T1000 (cell line): ENCODE data around the gene ZNF200.
"Not testable (repeated sequence)": the region's sequence is repeated elsewhere in the genome, so short reads cannot be mapped to it uniquely, and the experiment has no call there.

Source experiments
- DNase-seq: peaks from one replicate; lab custom pipeline; 2025; ENCODE audit warnings: mixed read lengths; lab: John Stamatoyannopoulos, UW

Gene ZNF200

DNA sequence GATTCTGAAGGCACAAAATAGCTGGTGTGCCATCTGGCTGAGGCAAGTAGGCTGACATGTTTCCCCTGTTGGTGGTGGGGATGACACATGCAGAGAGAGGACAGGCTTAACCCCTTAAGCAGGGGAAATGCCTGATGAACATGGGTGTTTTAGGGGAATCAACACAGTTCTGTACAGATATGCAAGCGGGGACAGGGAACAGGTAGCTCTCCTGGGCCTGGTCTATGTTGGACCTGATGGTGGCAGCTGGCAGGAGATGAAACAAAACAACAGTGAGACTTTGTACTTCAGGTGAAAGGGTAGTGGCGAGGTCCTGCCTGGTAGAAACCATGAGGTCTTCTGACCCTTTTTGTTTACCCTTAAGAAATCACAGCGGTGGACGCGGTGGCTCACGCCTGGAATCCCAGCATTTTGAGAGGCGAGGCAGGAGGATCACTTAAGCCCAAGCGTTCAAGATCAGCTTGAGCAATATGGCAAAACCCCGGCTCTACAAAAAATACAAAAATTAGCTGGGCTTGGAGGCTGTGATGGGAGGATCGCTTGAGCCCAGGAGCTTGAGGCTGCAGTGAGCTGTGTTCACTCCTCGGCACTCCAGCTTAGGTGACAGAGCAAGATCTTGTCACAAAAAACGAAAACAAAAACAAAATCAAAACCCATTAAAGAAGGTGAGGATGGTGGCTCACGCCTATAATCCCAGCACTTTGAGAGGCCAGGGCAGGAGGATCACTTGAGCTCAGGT lies 36.5 kb downstream of the ZNF200 start:
- no peak for DNase-seq

- DNase-seq: not testable (repeated sequence)
Measured at GRCh38 chr16:3197694-3198333, 37.1 kb downstream of the ZNF200 start.

DNA sequence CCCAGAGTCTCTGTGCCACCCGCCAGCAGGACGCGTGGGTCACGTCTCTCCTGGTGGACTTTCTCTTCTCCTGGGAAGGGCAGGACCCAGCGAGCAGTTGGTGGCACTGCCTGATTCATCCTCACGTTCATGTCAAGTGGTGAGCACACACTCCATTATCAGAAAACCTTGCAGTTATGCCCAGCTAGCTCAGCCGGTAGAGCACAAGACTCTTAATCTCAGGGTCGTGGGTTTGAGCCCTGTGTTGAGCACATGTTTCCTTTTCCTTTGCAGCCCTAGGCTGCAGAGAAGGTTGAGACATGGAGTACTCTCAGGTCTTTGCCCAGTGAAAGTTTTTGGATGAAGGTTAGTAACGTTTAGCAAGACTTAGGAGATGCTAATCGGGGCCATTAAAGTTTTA lies 39.0 kb downstream of the ZNF200 start:
- no peak for DNase-seq

DNA sequence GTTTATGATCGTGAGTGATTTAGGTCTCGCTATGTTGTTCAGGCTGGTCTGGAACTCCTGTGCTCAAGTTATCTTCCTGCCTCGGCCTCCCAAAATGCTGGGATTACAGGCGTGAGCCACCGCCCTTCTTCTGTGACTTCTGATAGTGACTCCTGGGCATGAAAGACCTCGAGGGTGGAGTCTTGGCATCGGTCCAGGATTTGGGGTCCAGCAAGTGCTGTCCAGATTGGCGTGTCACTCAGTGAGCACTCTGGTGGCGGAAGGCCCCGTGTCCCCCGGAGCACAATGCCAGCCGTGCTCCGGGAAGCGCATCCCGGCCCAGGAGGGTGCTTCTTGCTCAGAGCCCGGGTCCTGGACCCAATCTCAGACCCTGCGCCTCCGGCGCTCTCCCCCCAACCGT lies 40.2 kb downstream of the ZNF200 start:
- DNase-seq: no peak

GRCh38 chr16:3193221-3194212 lies 41.4 kb downstream of the ZNF200 start:
- DNase-seq: no peak

DNA sequence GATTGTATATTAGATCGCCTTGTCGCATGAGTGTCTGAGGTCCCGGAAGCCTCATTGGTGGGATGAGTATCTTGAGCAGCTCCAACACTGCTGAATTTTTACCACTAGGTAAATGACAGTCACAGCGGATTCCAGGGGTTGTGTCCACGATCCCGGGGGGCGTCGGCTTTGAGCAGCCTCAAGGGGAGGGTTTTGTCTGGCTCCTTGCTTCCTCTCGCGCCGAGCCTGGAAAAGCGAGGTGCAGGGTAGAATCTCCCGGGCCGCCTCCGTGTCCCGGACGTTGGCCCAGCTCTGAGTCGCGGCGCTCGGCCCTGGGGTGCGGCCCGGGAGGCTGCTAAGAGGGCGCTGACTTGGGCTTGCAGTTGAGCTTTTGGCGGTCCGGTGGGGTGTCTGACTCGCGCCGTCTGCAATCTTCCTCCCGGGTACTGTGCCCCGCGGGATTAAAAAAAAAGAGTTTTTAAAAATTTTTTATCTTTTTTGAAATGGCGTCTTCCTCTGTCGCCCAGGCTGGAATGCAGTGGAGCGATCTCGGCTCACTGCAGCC lies 42.4 kb downstream of the ZNF200 start:
- no peak for DNase-seq

GRCh38 chr16:3190949-3191353 lies 44.0 kb downstream of the ZNF200 start:
- no peak for DNase-seq

- no peak for DNase-seq
Measured at GRCh38 chr16:3189869-3190268, 45.1 kb downstream of the ZNF200 start.

DNA sequence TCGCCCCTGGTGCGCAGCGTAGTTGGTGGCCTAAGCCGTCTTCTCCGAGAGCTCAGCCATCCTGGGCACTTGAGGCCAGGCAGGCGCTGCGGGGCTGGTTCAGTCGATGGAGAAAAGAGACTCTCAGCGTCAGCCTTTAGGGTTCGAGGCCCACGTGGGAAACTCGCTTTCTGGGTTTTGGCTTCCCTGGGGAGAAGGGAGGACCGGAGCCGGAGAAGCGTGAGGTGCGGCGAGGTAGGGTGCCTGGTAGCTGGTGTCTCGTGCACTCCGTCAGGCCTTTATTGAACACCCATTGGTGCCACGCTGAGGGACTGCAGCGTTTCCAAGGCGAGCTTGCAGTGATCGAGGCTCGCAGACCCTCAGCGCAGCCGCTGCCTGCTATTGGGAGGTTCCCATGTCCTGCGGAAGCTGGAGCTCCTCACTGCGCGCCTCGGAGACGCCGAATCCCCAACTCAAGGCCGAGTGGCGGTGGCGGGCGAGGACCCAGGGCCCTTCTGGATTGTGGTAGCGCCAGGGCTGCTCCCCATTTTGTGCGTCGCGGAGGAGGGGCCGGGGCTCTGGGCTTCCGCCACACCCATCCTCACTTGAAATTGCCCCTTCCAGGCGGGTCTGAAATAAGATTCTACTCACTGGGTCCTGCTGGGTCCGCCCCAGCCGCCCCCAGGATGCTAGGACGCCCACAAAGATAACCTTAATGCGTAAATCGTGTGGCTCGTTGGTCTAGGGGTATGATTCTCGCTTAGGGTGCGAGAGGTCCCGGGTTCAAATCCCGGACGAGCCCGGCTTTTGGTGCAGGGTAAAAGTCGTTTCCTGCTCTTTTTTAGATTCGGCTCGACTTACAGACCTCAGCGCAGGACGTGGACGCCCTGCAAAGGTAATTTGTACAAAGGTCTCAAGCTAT lies 45.8 kb downstream of the ZNF200 start:
- DNase-seq: no peak

- DNase-seq: no peak
Measured at GRCh38 chr16:3188675-3188924, 46.4 kb downstream of the ZNF200 start.

GRCh38 chr16:3187798-3188674 lies 46.9 kb downstream of the ZNF200 start, which contains the start of gene OR1F1:
OR1F1 (plus strand) TSS chr16:3188204.
- no peak for DNase-seq

GRCh38 chr16:3186946-3187690 lies 47.8 kb downstream of the ZNF200 start:
- DNase-seq: no peak

GRCh38 chr16:3183445-3184139 lies 51.4 kb downstream of the ZNF200 start:
- DNase-seq: no peak

- no peak for DNase-seq
Measured at GRCh38 chr16:3182608-3183444, 52.1 kb downstream of the ZNF200 start.

GRCh38 chr16:3182293-3182607 lies 52.7 kb downstream of the ZNF200 start:
- not testable (repeated sequence) for DNase-seq

DNA sequence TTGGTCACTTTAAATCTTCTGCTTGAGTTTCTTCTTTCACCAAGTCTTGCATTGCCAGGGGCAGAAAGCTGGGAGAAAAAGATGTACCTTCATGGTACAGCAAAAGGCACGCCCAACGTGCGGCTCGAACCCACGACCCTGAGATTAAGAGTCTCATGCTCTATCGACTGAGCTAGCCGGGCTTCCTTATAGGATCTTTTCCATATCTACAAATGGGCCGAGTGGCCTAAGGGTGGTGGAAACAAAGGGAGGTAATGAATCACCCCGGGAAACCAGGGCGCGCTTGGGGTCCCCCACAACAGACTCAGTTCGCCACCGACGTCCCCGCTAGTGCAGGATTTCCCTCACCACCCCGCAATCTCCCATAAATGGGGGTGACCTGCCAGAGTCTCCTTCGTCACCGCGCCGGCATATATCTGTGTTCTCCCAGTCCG lies 54.5 kb downstream of the ZNF200 start:
- no peak for DNase-seq

GRCh38 chr16:3179651-3180050 lies 55.3 kb downstream of the ZNF200 start:
- no peak for DNase-seq
